IPS-15b (cell line): ENCODE results near the gene ZNF92.
"Not testable (repeated sequence)": the region's sequence is repeated elsewhere in the genome, so short reads cannot be mapped to it uniquely, and the experiment has no call there.

Source experiments
- H3K27me3 ChIP-seq: one replicate; pipeline ENCODE4 v1.6.1; 2013; ENCODE audit warnings: low read length; ENCODE audit not compliant: control insufficient read depth, insufficient read depth
- H3K36me3 ChIP-seq: one replicate; pipeline ENCODE4 v1.6.1; 2013; ENCODE audit warnings: low read length; ENCODE audit not compliant: control insufficient read depth, insufficient read depth
- H3K4me1 ChIP-seq: one replicate; pipeline ENCODE4 v1.6.1; 2013; ENCODE audit warnings: mild to moderate bottlenecking, low read length; ENCODE audit not compliant: control insufficient read depth, insufficient read depth
- H3K4me3 ChIP-seq: one replicate; pipeline ENCODE4 v1.5.1; 2013; ENCODE audit warnings: low read depth, low read length
- H3K9ac ChIP-seq: one replicate; pipeline ENCODE4 v1.6.1; 2013; ENCODE audit warnings: low read depth, mild to moderate bottlenecking, low read length
- H3K9me3 ChIP-seq: one replicate; pipeline ENCODE4 v1.6.1; 2013; ENCODE audit warnings: mild to moderate bottlenecking, low read length; ENCODE audit not compliant: control insufficient read depth, insufficient read depth

Gene ZNF92

DNA sequence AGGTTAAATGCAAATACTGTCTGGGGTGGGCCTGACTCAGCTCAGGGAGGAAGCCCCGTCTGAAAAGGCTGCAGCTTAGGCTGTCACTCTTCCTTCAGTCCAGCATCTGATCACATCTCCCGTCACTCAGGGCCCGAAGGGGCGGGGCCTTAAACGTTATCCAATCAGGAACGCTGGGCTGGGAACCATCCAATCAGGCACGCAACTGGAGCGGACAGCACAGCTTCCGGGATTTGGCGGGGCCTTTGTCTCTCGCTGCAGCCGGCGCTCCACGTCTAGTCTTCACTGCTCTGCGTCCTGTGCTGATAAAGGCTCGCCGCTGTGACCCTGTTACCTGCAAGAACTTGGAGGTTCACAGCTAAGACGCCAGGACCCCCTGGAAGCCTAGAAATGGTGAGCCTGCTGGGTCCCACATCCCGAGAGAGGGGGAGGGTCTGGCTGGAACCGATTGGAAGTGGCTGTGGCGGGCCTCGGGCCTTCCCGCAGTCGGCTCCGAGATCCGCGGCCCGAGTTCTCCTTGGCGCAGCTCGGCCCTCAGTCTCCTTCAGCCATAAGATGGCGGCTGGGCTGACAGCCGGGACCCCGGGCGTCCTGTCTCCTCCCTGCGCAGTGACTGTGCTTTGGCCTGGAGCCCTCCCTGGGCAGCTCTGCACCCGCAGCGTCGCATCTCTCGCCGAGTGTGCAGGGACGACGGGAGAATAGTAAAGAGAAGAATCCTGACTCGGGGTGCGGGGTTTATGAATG is at the start of gene ZNF92:
Gene ZNF92 (plus strand): TSS at position 248 of the 744 bp plus-strand sequence. CDS start 143 bp downstream, at position 391.
- Histone ChIP-seq H3K27me3 (no peaks in the 10 kb centered on the region), H3K9me3 (no peaks in the 10 kb centered on the region), H3K4me1 (peaks cover 2% of the 10 kb centered on the region), H3K9ac (peak within 1 kb of the TSS; percentile 98), H3K4me3 (peak within 1 kb of the TSS; percentile 94), H3K36me3 (no peaks in the 10 kb centered on the region)

DNA sequence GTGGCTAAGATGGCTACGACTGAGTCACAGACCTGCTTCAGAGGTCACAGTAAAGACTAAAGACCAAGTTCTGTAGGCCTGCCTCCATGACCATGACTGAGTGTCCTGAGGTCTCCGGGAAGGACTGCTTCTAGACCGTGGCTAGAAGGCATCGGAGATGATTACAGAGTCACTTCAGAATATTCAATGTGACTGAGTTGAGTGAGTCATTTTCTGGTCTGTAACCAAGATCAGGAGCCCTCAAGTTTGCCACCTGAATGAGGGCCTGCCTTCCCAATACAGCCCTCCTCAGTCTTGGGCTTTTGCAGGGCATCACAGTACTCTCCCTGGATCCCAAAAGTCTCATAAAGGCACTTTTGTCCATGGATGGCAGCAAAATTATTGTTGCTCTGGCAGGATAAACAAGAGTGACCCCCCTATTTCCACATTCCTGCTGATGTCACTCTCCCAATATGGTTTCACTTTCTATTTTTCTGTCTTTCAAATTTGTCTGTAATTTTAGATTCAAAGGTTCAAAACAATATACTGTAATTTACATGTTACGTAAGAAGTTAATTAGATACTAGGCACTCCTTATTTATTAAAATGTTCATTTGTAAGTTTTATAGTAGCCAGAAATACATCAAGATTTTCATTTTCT is 47.7 kb upstream of the ZNF92 start:
- no peaks in the 10 kb centered on the region for H3K27me3 ChIP-seq
- no peak overlapping the region for H3K9ac ChIP-seq
- no peaks in the 10 kb centered on the region for H3K36me3 ChIP-seq
- no peaks in the 10 kb centered on the region for H3K9me3 ChIP-seq
- H3K4me3 ChIP-seq, result no peak overlapping the region
- no peaks in the 10 kb centered on the region for H3K4me1 ChIP-seq

DNA sequence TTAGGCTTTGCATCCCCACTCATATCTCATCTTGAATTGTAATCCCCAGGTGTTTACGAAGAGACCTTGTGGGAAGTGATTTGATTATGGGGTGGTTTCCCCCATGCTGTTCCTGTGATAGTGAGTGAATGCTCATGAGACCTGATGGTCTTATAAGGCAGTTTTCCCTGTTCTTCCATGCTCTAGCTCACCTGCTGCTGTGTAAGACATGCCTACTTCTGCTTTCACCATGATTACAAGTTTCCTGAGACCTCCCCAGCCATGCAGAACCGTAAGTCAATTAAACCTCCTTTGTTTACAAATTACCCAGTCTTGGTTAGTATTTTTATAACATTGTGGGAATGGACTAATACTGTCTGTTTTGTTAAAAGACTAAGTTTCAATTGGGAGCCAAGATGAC is 35.3 kb upstream of the ZNF92 start:
- Histone ChIP-seq H3K9me3 (no peaks in the 10 kb centered on the region), H3K4me3 (no peak overlapping the region), H3K27me3 (no peaks in the 10 kb centered on the region), H3K9ac (no peak overlapping the region), H3K4me1 (no peaks in the 10 kb centered on the region), H3K36me3 (peaks cover 3% of the 10 kb centered on the region)

DNA sequence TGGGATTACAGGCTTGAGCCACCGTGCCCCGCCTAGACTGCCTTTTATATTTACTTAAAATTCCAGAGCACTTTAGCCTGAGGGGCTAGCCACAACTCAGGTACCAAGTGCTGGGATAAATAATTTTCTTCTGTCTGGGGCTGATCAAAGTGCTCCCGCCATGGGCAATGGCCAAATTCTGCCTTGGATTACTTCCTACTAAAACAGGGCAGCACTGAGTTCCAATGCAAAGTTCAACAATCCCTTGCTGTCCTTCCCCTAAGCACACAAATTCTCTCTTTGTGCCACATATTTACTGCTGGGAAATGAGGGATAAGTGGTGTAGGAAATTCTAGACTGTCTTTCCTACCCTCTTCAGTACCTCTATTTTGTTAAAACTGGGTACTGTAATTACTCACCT is 34.4 kb upstream of the ZNF92 start:
- Histone ChIP-seq H3K27me3 (no peaks in the 10 kb centered on the region), H3K9me3 (no peaks in the 10 kb centered on the region), H3K36me3 (peaks cover 3% of the 10 kb centered on the region), H3K4me1 (no peaks in the 10 kb centered on the region), H3K9ac (no peak overlapping the region), H3K4me3 (no peak overlapping the region)

DNA sequence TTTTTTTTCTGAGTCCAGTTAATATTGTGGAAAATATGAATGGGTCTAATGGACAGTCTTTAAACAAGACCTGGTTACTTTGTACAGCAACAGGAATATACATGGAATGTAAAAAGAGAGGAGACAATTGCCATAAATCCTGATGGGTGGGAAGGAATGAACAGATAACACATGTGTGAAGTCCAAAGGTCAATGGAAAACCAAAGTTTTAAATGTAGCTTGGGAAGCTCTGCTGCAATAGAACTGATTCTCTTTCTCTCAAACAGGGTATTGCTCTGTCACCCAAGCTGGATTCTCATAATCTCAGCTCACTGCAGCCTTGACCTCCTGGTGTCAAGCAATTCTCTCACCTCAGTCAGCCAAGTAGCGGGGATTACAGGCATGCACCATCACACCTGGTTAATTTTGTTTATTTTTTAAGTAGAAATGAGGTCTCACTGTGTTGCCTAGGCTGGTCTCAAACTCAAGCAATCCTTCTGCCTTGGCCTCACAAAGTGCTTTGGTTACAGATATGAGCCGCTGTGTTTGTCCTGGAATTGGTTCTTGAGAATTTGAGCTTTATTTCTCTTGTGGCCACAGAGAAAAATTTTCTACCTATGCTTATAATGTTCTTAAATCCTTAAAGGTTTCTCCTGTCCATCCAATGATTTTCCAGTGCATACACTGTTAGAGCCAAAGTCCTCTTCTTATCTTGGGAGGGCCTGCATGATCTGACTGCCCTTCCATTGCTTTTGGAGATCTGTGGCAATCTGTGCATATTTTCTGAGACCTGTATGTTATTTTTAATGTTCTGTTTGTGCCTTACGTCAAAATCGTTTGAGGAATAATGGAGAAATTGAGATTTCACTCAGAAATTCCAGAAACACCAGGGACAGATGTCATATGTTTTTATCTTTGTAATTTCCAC is 30.7 kb upstream of the ZNF92 start:
- no peak overlapping the region for H3K9ac ChIP-seq
- no peaks in the 10 kb centered on the region for H3K9me3 ChIP-seq
- H3K4me1 ChIP-seq, result no peaks in the 10 kb centered on the region
- no peaks in the 10 kb centered on the region for H3K36me3 ChIP-seq
- no peak overlapping the region for H3K4me3 ChIP-seq
- no peaks in the 10 kb centered on the region for H3K27me3 ChIP-seq

DNA sequence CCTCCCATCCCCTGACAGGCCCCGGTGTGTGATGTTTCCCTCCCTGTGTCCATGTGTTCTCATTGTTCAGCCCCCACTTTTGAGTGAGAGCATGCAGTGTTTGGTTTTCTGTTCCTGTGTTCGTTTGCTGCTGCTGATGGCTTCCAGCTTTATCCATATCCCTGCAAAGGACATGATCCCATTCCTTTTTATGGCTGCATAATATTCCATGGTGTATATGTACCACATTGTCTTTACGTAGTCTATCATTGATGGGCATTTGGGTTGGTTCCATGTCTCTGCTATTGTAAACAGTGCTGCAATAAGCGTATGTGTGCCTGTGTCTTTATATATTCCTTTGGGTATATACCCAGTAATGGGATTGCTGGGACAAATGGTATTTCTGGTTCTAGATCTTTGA is 29.1 kb upstream of the ZNF92 start:
- H3K36me3 ChIP-seq, H3K9ac ChIP-seq, H3K4me3 ChIP-seq, H3K27me3 ChIP-seq, H3K4me1 ChIP-seq, H3K9me3 ChIP-seq: not testable (repeated sequence)

DNA sequence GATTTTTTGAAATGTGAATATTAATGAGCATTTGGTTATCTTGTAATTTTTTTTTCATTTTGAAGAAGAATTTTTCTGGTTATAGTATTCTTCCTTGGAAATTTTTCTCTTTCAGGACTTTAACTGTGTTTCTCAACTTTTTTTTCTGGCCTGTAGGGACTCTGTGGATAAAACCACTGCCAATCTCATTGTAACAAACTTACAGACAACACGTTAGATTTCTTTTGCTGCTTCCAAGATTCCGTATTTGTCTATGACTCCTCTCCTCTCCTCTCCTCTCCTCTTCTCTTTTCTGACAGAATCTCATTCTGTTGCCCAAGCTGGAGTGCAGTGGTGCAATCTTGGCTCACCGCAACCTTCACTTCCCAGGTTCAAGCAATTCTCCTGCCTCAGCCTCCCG is 19.4 kb upstream of the ZNF92 start:
- H3K9ac ChIP-seq, result no peak overlapping the region
- no peaks in the 10 kb centered on the region for H3K36me3 ChIP-seq
- no peak overlapping the region for H3K4me3 ChIP-seq
- no peaks in the 10 kb centered on the region for H3K27me3 ChIP-seq
- H3K9me3 ChIP-seq, result no peaks in the 10 kb centered on the region
- H3K4me1 ChIP-seq, result no peaks in the 10 kb centered on the region

DNA sequence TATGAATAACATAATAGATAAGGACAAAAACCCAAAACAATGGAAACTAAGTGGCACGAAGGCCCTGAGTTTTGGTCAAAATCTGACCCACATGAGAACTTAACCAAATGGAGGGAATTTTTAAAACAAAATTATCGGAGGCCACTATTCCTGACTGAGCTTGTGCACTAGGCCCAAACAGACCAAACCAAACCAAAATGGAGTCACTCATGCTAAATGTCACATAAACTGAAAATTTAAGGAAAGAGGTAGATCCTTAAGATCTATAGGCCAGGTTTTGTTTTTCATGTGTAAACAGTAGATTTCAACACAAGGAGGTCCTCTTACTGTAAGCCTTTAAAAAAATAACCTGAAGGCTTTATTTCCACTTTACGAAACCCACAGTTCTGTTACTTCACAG is 3.8 kb upstream of the ZNF92 start:
- H3K4me3 ChIP-seq, result no peak overlapping the region
- H3K9ac ChIP-seq, result no peak overlapping the region
- no peaks in the 10 kb centered on the region for H3K27me3 ChIP-seq

DNA sequence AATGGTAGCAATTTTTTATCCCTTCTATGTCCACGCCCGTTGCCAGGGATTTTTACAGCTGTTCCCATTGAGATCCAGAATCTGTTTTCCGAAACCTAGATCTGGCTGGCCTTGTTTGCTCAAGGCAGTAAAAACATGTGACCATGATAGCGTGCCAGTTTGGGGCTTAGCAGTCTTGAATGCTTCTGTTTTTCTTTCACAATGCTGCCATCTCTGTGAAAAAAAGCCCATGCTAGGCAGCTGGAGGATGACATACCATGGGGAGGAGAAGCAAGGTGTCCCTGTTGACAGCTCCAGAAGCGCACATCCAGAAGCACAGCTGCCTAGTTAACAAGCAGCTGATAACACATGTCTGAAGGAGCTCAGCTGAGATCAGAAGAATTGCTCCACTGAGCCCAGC is 2.2 kb upstream of the ZNF92 start:
- Histone ChIP-seq H3K9ac (no peak overlapping the region), H3K27me3 (no peaks in the 10 kb centered on the region), H3K4me1 (peaks cover 2% of the 10 kb centered on the region), H3K36me3 (no peaks in the 10 kb centered on the region), H3K4me3 (no peak overlapping the region), H3K9me3 (no peaks in the 10 kb centered on the region)

More for the DNA sequence above, 3.8 kb upstream of the ZNF92 start:
- H3K4me1 ChIP-seq, result no peaks in the 10 kb centered on the region
- H3K9me3 ChIP-seq, result no peaks in the 10 kb centered on the region
- H3K36me3 ChIP-seq, result no peaks in the 10 kb centered on the region

DNA sequence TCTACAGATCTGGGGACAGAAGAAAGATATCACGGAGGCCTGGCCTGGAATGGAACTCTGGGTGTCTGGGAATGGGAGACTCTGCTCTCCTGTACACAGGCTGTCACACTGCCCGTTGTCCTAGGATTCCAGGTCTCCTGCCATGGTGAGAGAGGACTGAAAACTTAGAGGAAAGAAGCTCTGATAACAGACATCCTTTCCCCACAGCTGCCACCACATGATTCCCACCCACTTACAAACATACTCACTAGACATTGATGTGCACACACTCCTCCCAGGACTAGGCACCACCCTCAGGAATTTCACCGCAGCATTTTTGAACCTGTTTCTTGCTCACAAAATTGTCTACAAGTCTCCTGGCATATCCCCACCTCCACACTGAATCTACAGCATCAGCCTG is 5.7 kb downstream of the ZNF92 start:
- no peaks in the 10 kb centered on the region for H3K27me3 ChIP-seq
- no peaks in the 10 kb centered on the region for H3K36me3 ChIP-seq
- H3K9me3 ChIP-seq, result no peaks in the 10 kb centered on the region
- no peak overlapping the region for H3K4me3 ChIP-seq
- peaks cover 17% of the 10 kb centered on the region for H3K4me1 ChIP-seq
- H3K9ac ChIP-seq, result no peak overlapping the region

DNA sequence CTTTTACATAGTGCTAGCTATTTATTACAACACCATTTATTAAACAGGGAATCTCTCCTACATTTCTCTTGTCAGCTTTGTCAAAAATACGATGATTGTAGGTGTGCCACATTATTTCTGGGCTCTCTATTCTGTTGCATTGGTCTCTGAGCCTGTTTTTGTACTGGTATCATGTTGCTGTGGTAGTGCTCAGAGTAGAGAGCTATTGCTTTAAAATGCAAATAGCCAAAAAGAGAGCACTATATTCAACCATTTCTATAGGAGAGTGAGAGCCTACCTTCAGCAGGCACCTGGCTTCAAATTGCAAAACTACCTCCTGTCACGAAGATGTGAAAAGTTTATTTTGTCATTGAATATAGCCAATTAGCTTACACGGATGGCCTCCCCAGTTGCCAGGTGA is 8.1 kb downstream of the ZNF92 start:
- Histone ChIP-seq H3K27me3 (no peaks in the 10 kb centered on the region), H3K4me1 (peaks cover 15% of the 10 kb centered on the region), H3K4me3 (no peak overlapping the region), H3K36me3 (no peaks in the 10 kb centered on the region), H3K9me3 (no peaks in the 10 kb centered on the region), H3K9ac (no peak overlapping the region)
